H1 (cell line): ENCODE results near the gene C6orf62. TPM values are rescaled to one million over a fixed set of nuclear protein-coding genes. Genes with fewer than 3 reads are reported as not detected.

Source experiments
- CHD7 ChIP-seq: fragments of 300-600 bp; sonication (generic); IDR thresholded peaks from 2 replicates; pipeline ENCODE4 v1.7.1; 2012; ENCODE audit warnings: low read length, moderate library complexity, mild to moderate bottlenecking, inconsistent platforms; ENCODE audit not compliant: insufficient replicate concordance
- NANOG ChIP-seq: IDR thresholded peaks from 2 replicates; pipeline ENCODE4 v1.6.1; 2011; ENCODE audit warnings: low read length, low read depth, mild to moderate bottlenecking, inconsistent platforms; ENCODE audit not compliant: insufficient read depth, poor library complexity, severe bottlenecking
- polyA plus RNA-seq, 7 experiments: library from polyadenylated mRNA; depleted of rRNA in 3 of 7; stranded (reverse) in 5 of 7; unstranded in 2 of 7; fragments of >200 nt in 5 of 7; fragments of 200-250 nt in 2 of 7; gene quantifications; 1 replicate in 5 of 7; 2 replicates in 1 of 7; 4 replicates in 1 of 7; pipeline versions ENCODE4 v1.2.1 to v1.2.3, GENCODE V29; 2011 to 2013; ENCODE audit warnings: missing spikeins in 2 of 7, mixed read lengths in 2 of 7
- total RNA-seq: library from RNA; stranded (reverse); fragmentation: NEBNext Ultra II Directional; extraction: Animal tissue kit (Norgen Biotek cat#: 25700); gene quantifications from 2 replicates; pipeline ENCODE4 v1.2.1, GENCODE V29; 2021

The C6orf62 gene
- total and polyA plus RNA-seq, 2 of the 8 experiments (the other 6 are each of a cell fraction or from before 2014, with no cell fraction given) = 25.6 to 101 TPM

GRCh38 chr6:24696097-24696496 lies 22.9 kb downstream of the C6orf62 start (continued):
- no peak for TF ChIP-seq CHD7
- no peak for TF ChIP-seq NANOG
